IMR-90 (cell line): ENCODE measurements around the gene AFAP1L2. TPM values are rescaled to one million over a fixed set of nuclear protein-coding genes. Genes with fewer than 3 reads are reported as not detected.

Experiments used
- ATAC-seq: fragments of 200-7000 bp; cut with Tn5 transposase; 2 replicates; pipeline ENCODE4 v1.9.1; 2020; ENCODE audit warnings: low read depth, mild to moderate bottlenecking, moderate library complexity
- BruUV-seq: library from RNA; stranded (reverse); fragments of 400-500 nt; replicated peaks from 2 replicates; lab custom pipeline; 2021; lab: Mats Ljungman, UMichigan
- CTCF ChIA-PET: fragments of 300-600 bp; formaldehyde crosslinking; extraction: SDS; loops from one replicate; lab custom pipeline; 2021; ENCODE audit warnings: antibody characterized with exemption; lab: Yijun Ruan, JAX
- POLR2A ChIA-PET: fragments of 300-600 bp; sonication (Branson Sonifier 250); formaldehyde crosslinking; loops from one replicate; lab custom pipeline; 2022; ENCODE audit warnings: antibody characterized with exemption; ENCODE audit not compliant: unreplicated experiment; lab: Charles Lee
- DNase-seq: peaks from one replicate; pipeline ENCODE4 v3.0.0; 2013
- H2AFZ ChIP-seq: replicated peaks from 2 replicates; pipeline ENCODE3; 2013; ENCODE audit warnings: low read length, mild to moderate bottlenecking; ENCODE audit not compliant: poor library complexity
- H2AK5ac ChIP-seq: 2 replicates; pipeline ENCODE4 v1.6.1; 2013; ENCODE audit warnings: low read depth, low read length, inconsistent platforms
- H2AK9ac ChIP-seq: replicated peaks from 2 replicates; pipeline ENCODE3; 2013; ENCODE audit warnings: mild to moderate bottlenecking, low read depth, low read length, moderate library complexity; ENCODE audit not compliant: poor library complexity
- H2BK120ac ChIP-seq: 2 replicates; pipeline ENCODE4 v1.6.1; 2013; ENCODE audit warnings: low read depth, low read length, inconsistent platforms
- H2BK15ac ChIP-seq: 3 replicates; pipeline ENCODE4 v1.6.1; 2013; ENCODE audit warnings: low read depth, low read length, inconsistent platforms
- H2BK20ac ChIP-seq: 2 replicates; pipeline ENCODE4 v1.6.1; 2013; ENCODE audit warnings: low read depth, mild to moderate bottlenecking, inconsistent platforms, low read length, moderate library complexity
- H2BK5ac ChIP-seq: 2 replicates; pipeline ENCODE4 v1.6.1; 2013; ENCODE audit warnings: mild to moderate bottlenecking, low read depth, low read length, inconsistent platforms; ENCODE audit not compliant: poor library complexity, severe bottlenecking
- H3K14ac ChIP-seq: replicated peaks from 2 replicates; pipeline ENCODE4 v1.6.1; 2013; ENCODE audit warnings: low read depth, low read length, inconsistent platforms
- H3K18ac ChIP-seq: 2 replicates; pipeline ENCODE4 v1.6.1; 2013; ENCODE audit warnings: low read depth, low read length, control low read depth
- H3K23ac ChIP-seq: 2 replicates; pipeline ENCODE4 v1.6.1; 2013; ENCODE audit warnings: low read depth, low read length, inconsistent platforms
- H3K27ac ChIP-seq: 2 replicates; pipeline ENCODE4 v1.5.1; 2013; ENCODE audit warnings: mild to moderate bottlenecking, control low read depth, low read length; ENCODE audit not compliant: insufficient read depth
- H3K27me3 ChIP-seq: 2 replicates; pipeline ENCODE4 v1.6.1; 2013; ENCODE audit warnings: low read length; ENCODE audit not compliant: control insufficient read depth, insufficient read depth
- H3K36me3 ChIP-seq: 2 replicates; pipeline ENCODE4 v1.6.1; 2013; ENCODE audit warnings: low read length, mixed read lengths; ENCODE audit not compliant: control insufficient read depth, insufficient read depth
- H3K4ac ChIP-seq: 2 replicates; pipeline ENCODE4 v1.6.1; 2013; ENCODE audit warnings: low read depth, low read length, inconsistent platforms
- H3K4me1 ChIP-seq: 2 replicates; pipeline ENCODE4 v1.6.1; 2013; ENCODE audit warnings: low read length, mixed read lengths; ENCODE audit not compliant: control insufficient read depth, insufficient read depth
- H3K4me2 ChIP-seq: 2 replicates; pipeline ENCODE4 v1.6.1; 2013; ENCODE audit warnings: low read depth, mild to moderate bottlenecking, control low read depth, low read length, moderate library complexity
- H3K4me3 ChIP-seq: 2 replicates; pipeline ENCODE4 v1.5.1; 2013; ENCODE audit warnings: low read depth, mild to moderate bottlenecking, control low read depth, low read length, moderate library complexity; ENCODE audit not compliant: insufficient read depth
- H3K56ac ChIP-seq: 2 replicates; pipeline ENCODE4 v1.6.1; 2013; ENCODE audit warnings: low read length, inconsistent platforms; ENCODE audit not compliant: insufficient read depth; ENCODE audit errors: extremely low read depth
- H3K79me1 ChIP-seq, 2 experiments: 2 replicates each; pipeline ENCODE4 v1.6.1; 2013; ENCODE audit warnings: low read length in 2 of 2, inconsistent platforms in 1 of 2, low read depth in 1 of 2
- H3K9ac ChIP-seq: 2 replicates; pipeline ENCODE4 v1.6.1; 2013; ENCODE audit warnings: low read depth, low read length, control low read depth
- H3K9me1 ChIP-seq: 2 replicates; pipeline ENCODE4 v1.6.1; 2013; ENCODE audit warnings: low read length, inconsistent platforms; ENCODE audit not compliant: insufficient read depth
- H3K9me3 ChIP-seq: 2 replicates; pipeline ENCODE4 v1.6.1; 2013; ENCODE audit warnings: low read length; ENCODE audit not compliant: control insufficient read depth, insufficient read depth
- H4K20me1 ChIP-seq: 2 replicates; pipeline ENCODE4 v1.6.1; 2013; ENCODE audit warnings: low read length, inconsistent platforms; ENCODE audit not compliant: insufficient read depth
- H4K5ac ChIP-seq: 2 replicates; pipeline ENCODE4 v1.6.1; 2013; ENCODE audit warnings: mild to moderate bottlenecking, low read depth, low read length, control low read depth
- H4K8ac ChIP-seq, 2 experiments: 2 replicates each; pipeline ENCODE4 v1.6.1; 2013; ENCODE audit warnings: low read depth in 2 of 2, low read length in 2 of 2, control low read depth in 1 of 2, inconsistent platforms in 1 of 2
- H4K91ac ChIP-seq: 2 replicates; pipeline ENCODE4 v1.6.1; 2013; ENCODE audit warnings: low read depth, low read length, inconsistent platforms; ENCODE audit not compliant: insufficient read depth
- BHLHE40 ChIP-seq: fragments of 150-350 bp; IDR thresholded peaks from 2 replicates; pipeline ENCODE4 v1.6.1; 2016; ENCODE audit warnings: mild to moderate bottlenecking, low read depth, low read length
- MAFK ChIP-seq: IDR thresholded peaks from 2 replicates; pipeline ENCODE4 v1.6.1; 2012; ENCODE audit warnings: low read depth, low read length, improper control_type of control experiment
- MAZ ChIP-seq: IDR thresholded peaks from 2 replicates; pipeline ENCODE4 v1.6.1; 2012; ENCODE audit warnings: low read depth, mild to moderate bottlenecking, low read length, improper control_type of control experiment, moderate library complexity, borderline replicate concordance
- MXI1 ChIP-seq: IDR thresholded peaks from 2 replicates; pipeline ENCODE4 v1.6.1; 2012; ENCODE audit warnings: low read depth, mild to moderate bottlenecking, low read length, moderate library complexity, borderline replicate concordance
- NFE2L2 ChIP-seq: fragments of 150-350 bp; IDR thresholded peaks from 2 replicates; pipeline ENCODE4 v1.6.1; 2016; ENCODE audit warnings: low read depth, mild to moderate bottlenecking, low read length
- RAD21 ChIP-seq: IDR thresholded peaks from 2 replicates; pipeline ENCODE4 v1.6.1; 2012; ENCODE audit warnings: low read length, improper control_type of control experiment
- RCOR1 ChIP-seq: IDR thresholded peaks from 2 replicates; pipeline ENCODE4 v1.6.1; 2012; ENCODE audit warnings: mild to moderate bottlenecking, low read length, improper control_type of control experiment; ENCODE audit not compliant: insufficient replicate concordance
- USF2 ChIP-seq: fragments of 150-350 bp; IDR thresholded peaks from 2 replicates; pipeline ENCODE4 v1.6.1; 2017; ENCODE audit warnings: mild to moderate bottlenecking, antibody characterized with exemption, low read length, low read depth
- WGBS, 2 experiments: methylation state at CpG; one replicate each; pipeline versions ENCODE4 v1.1.5 to v1.1.7; 2013; ENCODE audit warnings: missing lambda C conversion rate in 2 of 2; ENCODE audit not compliant: insufficient read length in 1 of 2; ENCODE audit errors: extremely low coverage in 2 of 2; 5-methylcytosine and 5-hydroxymethylcytosine counted together
- dilution Hi-C: fragments of 300-500 bp; cut with HindIII; formaldehyde crosslinking; loops from one replicate; pipeline ENCODE4 v1.14.3; 2018; ENCODE audit warnings: low sequenced_read_pairs; ENCODE audit not compliant: unreplicated experiment
- in situ Hi-C: fragments of 300-500 bp; cut with MboI; formaldehyde crosslinking; loops from 3 replicates; pipeline ENCODE4 v1.14.3; 2019; ENCODE audit warnings: low sequenced_read_pairs, inconsistent platforms, mixed read lengths
- intact Hi-C: fragments of 100-400 bp; cut with micrococcal nuclease; formaldehyde crosslinking; loops from 2 replicates; pipeline ENCODE4 v1.10.0; 2022
- polyA plus RNA-seq, 3 experiments: library from polyadenylated mRNA; depleted of rRNA; stranded (reverse); fragments of >200 nt; gene quantifications; 2 replicates each; pipeline ENCODE4 v1.2.3, GENCODE V29; 2012; ENCODE audit warnings: low replicate concordance in 1 of 3
- total RNA-seq: library from RNA; depleted of rRNA; stranded (reverse); fragments of >200 nt; gene quantifications from 2 replicates; pipeline ENCODE4 v1.2.3, GENCODE V29; 2012

The AFAP1L2 gene
- total and polyA plus RNA-seq, 2 of the 4 experiments (the other 2 are of a cell fraction): under 0.01 to 0.10 TPM

- Histone ChIP-seq H2BK20ac (no peak overlapping the region), H2AK5ac (no peak overlapping the region), H2BK15ac (no peak overlapping the region), H3K27ac (no peak overlapping the region), H2BK5ac (no peak overlapping the region), H3K9me3 (no peaks in the 10 kb centered on the region), H3K9ac (no peak overlapping the region), H2AFZ (no peak overlapping the region), H4K8ac (no peak overlapping the region), H3K56ac (no peak overlapping the region), H4K91ac (no peak overlapping the region), H3K27me3 (peaks cover 15% of the 10 kb centered on the region), H4K5ac (no peak overlapping the region), H3K36me3 (no peaks in the 10 kb centered on the region), H3K4ac (no peak overlapping the region), H3K4me1 (peaks cover 5% of the 10 kb centered on the region), H3K9me1 (peaks cover 7% of the 10 kb centered on the region; the same call in 1 of the 2 replicates), H3K23ac (no peak overlapping the region), H2AK9ac (no peak overlapping the region), H3K79me1 (no peaks in the 10 kb centered on the region), H3K4me2 (no peak overlapping the region), H3K14ac (no peak overlapping the region), H3K18ac (no peak overlapping the region), H4K20me1 (no peaks in the 10 kb centered on the region), H2BK120ac (no peak overlapping the region), H3K4me3 (no peak overlapping the region)
- in situ Hi-C loops: no loop called here
- intact Hi-C loops: no loop called here
- POLR2A ChIA-PET: no interaction called here
- TF ChIP-seq RAD21 (no peak), NFE2L2 (no peak), MAFK (no peak), BHLHE40 (no peak), RCOR1 (no peak), MAZ (no peak), USF2 (no peak), MXI1 (no peak)
- DNase-seq (no peak), ATAC-seq (no peak)
- dilution Hi-C loops: no loop called here
- no TSS peak for BruUV-seq
- CTCF ChIA-PET: interaction anchor here (0.5 to 0.6 kb wide), 3 partner anchors 23 to 223 kb away, joined by 3 to 5 read pairs (median 4); no protein-coding TSS in a partner anchor
- WGBS, 2 experiments: 100% methylated on average over 1 of the region's 2 CpGs; no CpG with 5 or more reads in 1 of the 2 experiments
Observed at GRCh38 chr10:114326795-114327194, 77.5 kb downstream of the AFAP1L2 start.
